Hepatocyte (in vitro differentiated cells): ENCODE data around the gene ZNF205. TPM values are rescaled to one million over a fixed set of nuclear protein-coding genes. Genes with fewer than 3 reads are reported as not detected.
"Not testable (repeated sequence)": the region's sequence is repeated elsewhere in the genome, so short reads cannot be mapped to it uniquely, and the experiment has no call there.

ENCODE experiments used
- DNase-seq: peaks from one replicate; pipeline ENCODE4 v3.0.0-alpha.2; 2016; ENCODE audit warnings: low spot score
- H2AFZ ChIP-seq: fragments of 200-600 bp; sonication (generic); 2 replicates; pipeline ENCODE4 v1.6.0; 2016; ENCODE audit warnings: antibody characterized with exemption, mild to moderate bottlenecking
- H3K27ac ChIP-seq: fragments of 200-600 bp; sonication (generic); 2 replicates; pipeline ENCODE4 v1.5.1; 2016; ENCODE audit warnings: mild to moderate bottlenecking
- H3K27me3 ChIP-seq: fragments of 200-600 bp; sonication (generic); 2 replicates; pipeline ENCODE4 v1.6.1; 2016
- H3K36me3 ChIP-seq: fragments of 200-600 bp; sonication (generic); replicated peaks from 2 replicates; pipeline ENCODE4 v1.5.1; 2016; ENCODE audit warnings: low read depth; ENCODE audit not compliant: insufficient read depth
- H3K4me1 ChIP-seq: fragments of 200-600 bp; sonication (generic); 2 replicates; pipeline ENCODE4 v1.5.1; 2016; ENCODE audit warnings: mild to moderate bottlenecking, moderate library complexity; ENCODE audit not compliant: insufficient read depth
- H3K4me2 ChIP-seq: fragments of 200-600 bp; sonication (generic); 2 replicates; pipeline ENCODE4 v1.6.0; 2016
- H3K4me3 ChIP-seq: fragments of 200-600 bp; sonication (generic); 2 replicates; pipeline ENCODE4 v1.5.1; 2016; ENCODE audit warnings: mild to moderate bottlenecking
- H3K79me2 ChIP-seq: fragments of 200-600 bp; sonication (generic); 2 replicates; pipeline ENCODE4 v1.6.0; 2017; ENCODE audit warnings: mild to moderate bottlenecking
- H3K9me2 ChIP-seq: fragments of 200-600 bp; sonication (generic); replicated peaks from 2 replicates; pipeline ENCODE4 v1.6.0; 2017; ENCODE audit warnings: mild to moderate bottlenecking; ENCODE audit not compliant: insufficient read depth
- H3K9me3 ChIP-seq: fragments of 200-600 bp; sonication (generic); 2 replicates; pipeline ENCODE4 v1.5.1; 2016; ENCODE audit warnings: low read depth, mild to moderate bottlenecking
- H4K20me1 ChIP-seq: fragments of 200-600 bp; sonication (generic); 2 replicates; pipeline ENCODE4 v1.6.0; 2016; ENCODE audit warnings: mild to moderate bottlenecking; ENCODE audit not compliant: insufficient read depth, poor library complexity, severe bottlenecking
- CTCF ChIP-seq: fragments of 200-600 bp; sonication (generic); IDR thresholded peaks from 2 replicates; pipeline ENCODE4 v1.5.1; 2016; ENCODE audit warnings: antibody characterized with exemption, mild to moderate bottlenecking; ENCODE audit not compliant: poor library complexity
- EZH2 ChIP-seq: fragments of 200-600 bp; sonication (generic); IDR thresholded peaks from 2 replicates; pipeline ENCODE4 v1.6.1; 2016; ENCODE audit warnings: antibody characterized with exemption, mild to moderate bottlenecking, borderline replicate concordance
- EZH2phosphoT487 ChIP-seq: fragments of 200-600 bp; sonication (generic); IDR thresholded peaks from one replicate; pipeline ENCODE4 v1.6.1; 2018; ENCODE audit warnings: antibody characterized with exemption, mild to moderate bottlenecking, low read depth, moderate library complexity; ENCODE audit not compliant: unreplicated experiment, severe bottlenecking
- WGBS: methylation state at CpG from one replicate; pipeline ENCODE4 v1.1.6; 2016; ENCODE audit warnings: low lambda C conversion rate; ENCODE audit errors: missing lambda C conversion rate; 5-methylcytosine and 5-hydroxymethylcytosine counted together
- polyA plus RNA-seq: library from polyadenylated mRNA; unstranded; fragments of >200 nt; fragmentation: Nextera tagmentation; extraction: Ambion mirVana; gene quantifications from 2 replicates; pipeline ENCODE4 v1.2.1, GENCODE V29; 2016
- total RNA-seq: library from RNA; depleted of rRNA; stranded (reverse); fragments of >200 nt; gene quantifications from 2 replicates; pipeline ENCODE4 v1.2.3, GENCODE V29; 2014

Gene ZNF205
- total and polyA plus RNA-seq, 2 experiments from 2014 or later = 12.3 to 12.6 TPM

GRCh38 chr16:3070608-3071111 is 41.7 kb upstream of the ZNF205 start:
- Histone ChIP-seq H3K79me2 (no peaks in the 10 kb centered on the region), H4K20me1 (no peaks in the 10 kb centered on the region), H3K36me3 (no peaks in the 10 kb centered on the region), H3K4me2 (no peak overlapping the region), H2AFZ (no peak overlapping the region), H3K27ac (no peak overlapping the region), H3K27me3 (no peaks in the 10 kb centered on the region), H3K4me1 (no peaks in the 10 kb centered on the region), H3K9me2 (no peaks in the 10 kb centered on the region), H3K4me3 (no peak overlapping the region), H3K9me3 (no peaks in the 10 kb centered on the region)
- no peak for DNase-seq
- WGBS = 86% methylated on average over 9 of the region's 9 CpGs
- TF ChIP-seq EZH2phosphoT487 = no peak
- no peak for TF ChIP-seq EZH2
- TF ChIP-seq CTCF = no peak

GRCh38 chr16:3071655-3072054 is 40.7 kb upstream of the ZNF205 start:
- no peaks in the 10 kb centered on the region for H3K36me3 ChIP-seq
- no peak for TF ChIP-seq EZH2phosphoT487
- no peak for TF ChIP-seq CTCF
- no peak for TF ChIP-seq EZH2
- H3K27ac ChIP-seq = no peak overlapping the region

GRCh38 chr16:3072148-3072547 is 40.2 kb upstream of the ZNF205 start:
- not testable (repeated sequence) for H3K27ac ChIP-seq, H3K4me1 ChIP-seq
- WGBS = 64% methylated on average over 4 of the region's 4 CpGs

More at GRCh38 chr16:3071655-3072054, 40.7 kb upstream of the ZNF205 start:
- no peak for DNase-seq
- Histone ChIP-seq H3K4me3 (no peak overlapping the region), H3K79me2 (no peaks in the 10 kb centered on the region), H3K4me1 (no peaks in the 10 kb centered on the region), H2AFZ (no peak overlapping the region), H3K4me2 (no peak overlapping the region), H3K27me3 (no peaks in the 10 kb centered on the region), H4K20me1 (no peaks in the 10 kb centered on the region), H3K9me2 (no peaks in the 10 kb centered on the region), H3K9me3 (no peaks in the 10 kb centered on the region)
- 91% methylated on average over 7 of the region's 7 CpGs for WGBS

GRCh38 chr16:3072576-3073263 is 39.7 kb upstream of the ZNF205 start:
- not testable (repeated sequence) for H3K4me1 ChIP-seq, H3K9me2 ChIP-seq, H2AFZ ChIP-seq, H3K9me3 ChIP-seq, H3K79me2 ChIP-seq, H3K36me3 ChIP-seq, H3K4me3 ChIP-seq, H3K4me2 ChIP-seq, H3K27me3 ChIP-seq, H3K27ac ChIP-seq, H4K20me1 ChIP-seq, DNase-seq
- 64% methylated on average over 11 of the region's 18 CpGs for WGBS

More at GRCh38 chr16:3072148-3072547, 40.2 kb upstream of the ZNF205 start:
- H3K4me3 ChIP-seq, H3K9me3 ChIP-seq, H3K9me2 ChIP-seq, H3K4me2 ChIP-seq, H4K20me1 ChIP-seq, H2AFZ ChIP-seq, H3K79me2 ChIP-seq, H3K36me3 ChIP-seq, H3K27me3 ChIP-seq, DNase-seq: not testable (repeated sequence)
